Transverse colon (tissue), 4 donors: ENCODE measurements around the gene CARMIL1. TPM values are rescaled to one million over a fixed set of nuclear protein-coding genes. Genes with fewer than 3 reads are reported as not detected.

ENCODE experiments used
- DNase-seq: peaks from one replicate; pipeline ENCODE4 v3.0.0-alpha.2; 2019
- H3K27ac ChIP-seq, 4 donors: fragments of 200-600 bp; sonication (generic); 2 replicates each; pipeline ENCODE4 v1.5.1; 2016 to 2018; ENCODE audit warnings: inconsistent platforms in 4 of 4
- H3K27me3 ChIP-seq: fragments of 200-600 bp; sonication (generic); 2 replicates; pipeline ENCODE4 v1.5.1; 2017; ENCODE audit warnings: inconsistent platforms
- H3K36me3 ChIP-seq, 4 donors: fragments of 200-600 bp; sonication (generic); 2 replicates each; pipeline ENCODE4 v1.5.1; 2017 to 2019; ENCODE audit warnings: inconsistent platforms in 4 of 4
- H3K4me1 ChIP-seq, 4 donors: fragments of 200-600 bp; sonication (generic); 2 replicates each; pipeline ENCODE4 v1.5.1; 2017 to 2020; ENCODE audit warnings: inconsistent platforms in 4 of 4
- H3K4me3 ChIP-seq, 4 donors: fragments of 200-600 bp; sonication (generic); 1 replicate in 1 of 4; 2 replicates in 3 of 4; pipeline versions ENCODE4 v1.5.1 to v1.6.1; 2017 to 2019; ENCODE audit warnings: inconsistent platforms in 4 of 4
- H3K9me3 ChIP-seq, 2 donors: fragments of 200-600 bp; sonication (generic); 2 replicates each; pipeline ENCODE4 v1.5.1; 2017 to 2019; ENCODE audit warnings: inconsistent platforms in 2 of 2
- CTCF ChIP-seq, 5 experiments: fragments of 200-600 bp in 3 of 5; fragments of 450-650 bp in 2 of 5; sonication (generic) in 3 of 5; IDR thresholded peaks; 1 replicate in 2 of 5; 2 replicates in 3 of 5; pipeline ENCODE4 v1.5.1; 2016 to 2017; ENCODE audit warnings: antibody characterized with exemption in 5 of 5, inconsistent platforms in 3 of 5, mild to moderate bottlenecking in 2 of 5, moderate library complexity in 1 of 5
- EP300 ChIP-seq: sonication (generic); formaldehyde crosslinking; IDR thresholded peaks from one replicate; pipeline ENCODE4 v1.6.1; 2017; ENCODE audit warnings: antibody characterized with exemption, low read depth
- POLR2A ChIP-seq: fragments of 450-650 bp; IDR thresholded peaks from one replicate; pipeline ENCODE4 v1.6.1; 2016; ENCODE audit warnings: antibody characterized with exemption, mild to moderate bottlenecking, moderate library complexity
- POLR2AphosphoS5 ChIP-seq, 3 donors: sonication (generic); formaldehyde crosslinking; IDR thresholded peaks; one replicate each; pipeline ENCODE4 v1.6.1; 2016; ENCODE audit warnings: antibody characterized with exemption in 3 of 3
- WGBS, 2 donors: methylation state at CpG; one replicate each; pipeline ENCODE4 v1.1.5; 2018; ENCODE audit warnings: low coverage in 1 of 2; 5-methylcytosine and 5-hydroxymethylcytosine counted together
- in situ Hi-C, 4 donors: fragments of 200-750 bp; cut with MboI; loops; one replicate each; pipeline versions ENCODE4 v1.15.0 to v1.15.1; 2017; ENCODE audit warnings: low sequenced_read_pairs in 3 of 4, low pct_ligation_motif_present in 1 of 4, low pct_unique_long_range_greater_than_20kb in 1 of 4
- intact Hi-C: fragments of 100-400 bp; cut with DNase I; formaldehyde crosslinking; loops from one replicate; pipeline ENCODE4 v1.15.1; 2023; ENCODE audit warnings: low total_unique reads
- total RNA-seq, 4 donors: library from RNA; depleted of rRNA; stranded (reverse); fragments of >200 nt; gene quantifications; one replicate each; pipeline ENCODE4 v1.1.0, GENCODE V29; 2016

The CARMIL1 gene
- total RNA-seq, 4 donors from 2014 or later, result 25.1 to 93.5 (median 61.0) TPM

DNA sequence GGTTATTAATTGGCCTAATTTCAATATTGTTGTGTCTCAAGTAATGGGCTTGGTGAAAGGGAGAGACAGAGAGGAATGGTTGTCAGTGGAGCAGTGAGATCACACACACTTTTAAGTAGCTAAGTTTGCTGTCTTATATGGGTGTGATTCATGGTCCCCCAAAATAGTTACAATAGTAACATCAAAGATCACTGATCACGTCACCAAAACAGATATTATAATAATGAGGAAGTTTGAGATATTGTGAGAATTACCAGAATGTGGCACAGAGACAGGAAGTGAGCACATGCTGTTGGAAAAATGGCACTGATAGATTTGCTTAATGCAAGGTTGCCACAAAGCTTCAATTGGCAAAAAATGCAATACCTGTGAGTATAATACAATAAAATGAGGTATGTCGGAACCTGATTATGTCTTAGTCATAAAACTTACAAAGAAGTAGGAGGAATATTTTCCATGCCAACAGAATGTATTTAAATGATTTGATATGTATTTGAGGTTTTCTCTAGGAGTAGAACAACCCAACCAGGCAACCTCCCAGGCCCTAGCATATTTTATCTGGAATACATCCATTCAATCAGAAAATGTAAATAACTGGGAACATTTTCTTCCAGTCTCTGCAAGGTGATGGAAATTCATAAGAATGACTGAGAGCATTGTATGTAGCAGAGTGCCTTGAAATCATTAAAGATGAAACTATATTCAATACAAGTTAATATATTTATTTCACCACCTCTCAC lies 167.8 kb downstream of the CARMIL1 start:
- no peak for TF ChIP-seq EP300
- no peak for TF ChIP-seq POLR2A
- TF ChIP-seq CTCF (IDR thresholded peaks at IDR 0.05), result no peak
- no peak for TF ChIP-seq POLR2AphosphoS5 (IDR thresholded peaks at IDR 0.05)
- peaks cover 0 to 11% (median 0%) of the 10 kb centered on the region in 4 donors for H3K36me3 ChIP-seq
- intact Hi-C loops (no loop called here), in situ Hi-C loops (no loop called here)
- H3K27ac ChIP-seq, result no peak overlapping the region
- no peaks in the 10 kb centered on the region for H3K27me3 ChIP-seq
- H3K4me1 ChIP-seq, result no peaks in the 10 kb centered on the region
- whole genome bisulfite sequencing, 2 donors, result 62 to 69% methylated on average over 2 of the region's 2 CpGs
- peaks cover 0 to 10% of the 10 kb centered on the region in 2 donors for H3K9me3 ChIP-seq
- DNase-seq, result no peak
- H3K4me3 ChIP-seq, result no peak overlapping the region

- TF ChIP-seq EP300 (no peak), POLR2AphosphoS5 (IDR thresholded peaks at IDR 0.05) (no peak), POLR2A (no peak), CTCF (IDR thresholded peaks at IDR 0.05) (no peak)
- peaks cover 0 to 11% (median 0%) of the 10 kb centered on the region in 4 donors for H3K36me3 ChIP-seq
- no peaks in the 10 kb centered on the region for H3K27me3 ChIP-seq
- no peak overlapping the region for H3K27ac ChIP-seq
- WGBS, 2 donors, result 67 to 76% methylated on average over 1 of the region's 1 CpG
- intact Hi-C loops (no loop called here), in situ Hi-C loops (no loop called here)
- no peak for DNase-seq
- no peaks in the 10 kb centered on the region for H3K4me1 ChIP-seq
- H3K4me3 ChIP-seq, result no peak overlapping the region
- peaks cover 0 to 10% of the 10 kb centered on the region in 2 donors for H3K9me3 ChIP-seq
Observed at GRCh38 chr6:25447570-25447929, 168.4 kb downstream of the CARMIL1 start.

- WGBS, 2 donors, result 88 to 92% methylated on average over 2 of the region's 2 CpGs
- DNase-seq, result no peak
- in situ Hi-C loops, result no loop called here
- intact Hi-C loops, result no loop called here
- TF ChIP-seq POLR2AphosphoS5 (IDR thresholded peaks at IDR 0.05) (no peak), EP300 (no peak), POLR2A (no peak), CTCF (IDR thresholded peaks at IDR 0.05) (no peak)
- H3K9me3 ChIP-seq, result peaks cover 0 to 10% of the 10 kb centered on the region in 2 donors
- H3K27ac ChIP-seq, result no peak overlapping the region
- H3K4me3 ChIP-seq, result no peak overlapping the region
- H3K4me1 ChIP-seq, result no peaks in the 10 kb centered on the region
- H3K36me3 ChIP-seq, result peaks cover 0 to 11% (median 0%) of the 10 kb centered on the region in 4 donors
- H3K27me3 ChIP-seq, result no peaks in the 10 kb centered on the region
Observed at GRCh38 chr6:25448965-25449538, 169.9 kb downstream of the CARMIL1 start.

GRCh38 chr6:25449774-25450173 lies 170.6 kb downstream of the CARMIL1 start:
- H3K4me3 ChIP-seq, result no peak overlapping the region
- H3K27ac ChIP-seq, result no peak overlapping the region
- no peaks in the 10 kb centered on the region for H3K4me1 ChIP-seq
- in situ Hi-C loops, result no loop called here
- intact Hi-C loops, result no loop called here
- TF ChIP-seq POLR2A (no peak), POLR2AphosphoS5 (IDR thresholded peaks at IDR 0.05) (no peak), EP300 (no peak), CTCF (IDR thresholded peaks at IDR 0.05) (no peak)
- WGBS, 2 donors, result 72 to 74% methylated on average over 2 to 4 of the region's 4 CpGs
- peaks cover 0 to 11% (median 0%) of the 10 kb centered on the region in 4 donors for H3K36me3 ChIP-seq
- H3K9me3 ChIP-seq, result peaks cover 0 to 10% of the 10 kb centered on the region in 2 donors
- DNase-seq, result no peak
- no peaks in the 10 kb centered on the region for H3K27me3 ChIP-seq
